Sigmoid colon (tissue), 4 donors: ENCODE results near the gene CXorf58.

Experiments
- CTCF ChIP-seq, 4 experiments: fragments of 450-650 bp in 3 of 4; fragments of 200-600 bp in 1 of 4; IDR thresholded peaks; one replicate each; pipeline ENCODE4 v1.5.1; 2016 to 2019; ENCODE audit warnings: antibody characterized with exemption in 4 of 4, mild to moderate bottlenecking in 3 of 4, moderate library complexity in 2 of 4
- EP300 ChIP-seq, 4 donors: sonication (generic); formaldehyde crosslinking; IDR thresholded peaks; one replicate each; pipeline ENCODE4 v1.6.1; 2017; ENCODE audit warnings: antibody characterized with exemption in 4 of 4
- POLR2A ChIP-seq, 2 donors: fragments of 450-650 bp; IDR thresholded peaks; one replicate each; pipeline ENCODE4 v1.6.1; 2016; ENCODE audit warnings: antibody characterized with exemption in 2 of 2, mild to moderate bottlenecking in 2 of 2, moderate library complexity in 2 of 2
- POLR2AphosphoS5 ChIP-seq, 4 donors: sonication (generic); formaldehyde crosslinking; IDR thresholded peaks; one replicate each; pipeline ENCODE4 v1.6.1; 2017; ENCODE audit warnings: antibody characterized with exemption in 4 of 4

- no peak for TF ChIP-seq CTCF (IDR thresholded peaks at IDR 0.05)
- TF ChIP-seq EP300 (IDR thresholded peaks at IDR 0.05), result no peak
- no peak for TF ChIP-seq POLR2A (IDR thresholded peaks at IDR 0.05)
- TF ChIP-seq POLR2AphosphoS5 (IDR thresholded peaks at IDR 0.05), result no peak
These were observed 37.4 kb downstream of the CXorf58 start for GRCh38 chrX:23945206-23945605.
